IMR-90 (cell line): ENCODE data around the gene SLC9A9. TPM values are rescaled to one million over a fixed set of nuclear protein-coding genes. Genes with fewer than 3 reads are reported as not detected.

Experiments
- ATAC-seq: fragments of 200-7000 bp; cut with Tn5 transposase; 2 replicates; pipeline ENCODE4 v1.9.1; 2020; ENCODE audit warnings: low read depth, mild to moderate bottlenecking, moderate library complexity
- BruUV-seq: library from RNA; stranded (reverse); fragments of 400-500 nt; replicated peaks from 2 replicates; lab custom pipeline; 2021; lab: Mats Ljungman, UMichigan
- CTCF ChIA-PET: fragments of 300-600 bp; formaldehyde crosslinking; extraction: SDS; loops from one replicate; lab custom pipeline; 2021; ENCODE audit warnings: antibody characterized with exemption; lab: Yijun Ruan, JAX
- POLR2A ChIA-PET: fragments of 300-600 bp; sonication (Branson Sonifier 250); formaldehyde crosslinking; loops from one replicate; lab custom pipeline; 2022; ENCODE audit warnings: antibody characterized with exemption; ENCODE audit not compliant: unreplicated experiment; lab: Charles Lee
- DNase-seq: peaks from one replicate; pipeline ENCODE4 v3.0.0; 2013
- H2AFZ ChIP-seq: replicated peaks from 2 replicates; pipeline ENCODE3; 2013; ENCODE audit warnings: low read length, mild to moderate bottlenecking; ENCODE audit not compliant: poor library complexity
- H2AK5ac ChIP-seq: 2 replicates; pipeline ENCODE4 v1.6.1; 2013; ENCODE audit warnings: low read depth, low read length, inconsistent platforms
- H2AK9ac ChIP-seq: replicated peaks from 2 replicates; pipeline ENCODE3; 2013; ENCODE audit warnings: mild to moderate bottlenecking, low read depth, low read length, moderate library complexity; ENCODE audit not compliant: poor library complexity
- H2BK120ac ChIP-seq: 2 replicates; pipeline ENCODE4 v1.6.1; 2013; ENCODE audit warnings: low read depth, low read length, inconsistent platforms
- H2BK15ac ChIP-seq: 3 replicates; pipeline ENCODE4 v1.6.1; 2013; ENCODE audit warnings: low read depth, low read length, inconsistent platforms
- H2BK20ac ChIP-seq: 2 replicates; pipeline ENCODE4 v1.6.1; 2013; ENCODE audit warnings: low read depth, mild to moderate bottlenecking, inconsistent platforms, low read length, moderate library complexity
- H2BK5ac ChIP-seq: 2 replicates; pipeline ENCODE4 v1.6.1; 2013; ENCODE audit warnings: mild to moderate bottlenecking, low read depth, low read length, inconsistent platforms; ENCODE audit not compliant: poor library complexity, severe bottlenecking
- H3K14ac ChIP-seq: replicated peaks from 2 replicates; pipeline ENCODE4 v1.6.1; 2013; ENCODE audit warnings: low read depth, low read length, inconsistent platforms
- H3K18ac ChIP-seq: 2 replicates; pipeline ENCODE4 v1.6.1; 2013; ENCODE audit warnings: low read depth, low read length, control low read depth
- H3K23ac ChIP-seq: 2 replicates; pipeline ENCODE4 v1.6.1; 2013; ENCODE audit warnings: low read depth, low read length, inconsistent platforms
- H3K27ac ChIP-seq: 2 replicates; pipeline ENCODE4 v1.5.1; 2013; ENCODE audit warnings: mild to moderate bottlenecking, control low read depth, low read length; ENCODE audit not compliant: insufficient read depth
- H3K27me3 ChIP-seq: 2 replicates; pipeline ENCODE4 v1.6.1; 2013; ENCODE audit warnings: low read length; ENCODE audit not compliant: control insufficient read depth, insufficient read depth
- H3K36me3 ChIP-seq: 2 replicates; pipeline ENCODE4 v1.6.1; 2013; ENCODE audit warnings: low read length, mixed read lengths; ENCODE audit not compliant: control insufficient read depth, insufficient read depth
- H3K4ac ChIP-seq: 2 replicates; pipeline ENCODE4 v1.6.1; 2013; ENCODE audit warnings: low read depth, low read length, inconsistent platforms
- H3K4me1 ChIP-seq: 2 replicates; pipeline ENCODE4 v1.6.1; 2013; ENCODE audit warnings: low read length, mixed read lengths; ENCODE audit not compliant: control insufficient read depth, insufficient read depth
- H3K4me2 ChIP-seq: 2 replicates; pipeline ENCODE4 v1.6.1; 2013; ENCODE audit warnings: low read depth, mild to moderate bottlenecking, control low read depth, low read length, moderate library complexity
- H3K4me3 ChIP-seq: 2 replicates; pipeline ENCODE4 v1.5.1; 2013; ENCODE audit warnings: low read depth, mild to moderate bottlenecking, control low read depth, low read length, moderate library complexity; ENCODE audit not compliant: insufficient read depth
- H3K56ac ChIP-seq: 2 replicates; pipeline ENCODE4 v1.6.1; 2013; ENCODE audit warnings: low read length, inconsistent platforms; ENCODE audit not compliant: insufficient read depth; ENCODE audit errors: extremely low read depth
- H3K79me1 ChIP-seq, 2 experiments: 2 replicates each; pipeline ENCODE4 v1.6.1; 2013; ENCODE audit warnings: low read length in 2 of 2, inconsistent platforms in 1 of 2, low read depth in 1 of 2
- H3K9ac ChIP-seq: 2 replicates; pipeline ENCODE4 v1.6.1; 2013; ENCODE audit warnings: low read depth, low read length, control low read depth
- H3K9me1 ChIP-seq: 2 replicates; pipeline ENCODE4 v1.6.1; 2013; ENCODE audit warnings: low read length, inconsistent platforms; ENCODE audit not compliant: insufficient read depth
- H3K9me3 ChIP-seq: 2 replicates; pipeline ENCODE4 v1.6.1; 2013; ENCODE audit warnings: low read length; ENCODE audit not compliant: control insufficient read depth, insufficient read depth
- H4K20me1 ChIP-seq: 2 replicates; pipeline ENCODE4 v1.6.1; 2013; ENCODE audit warnings: low read length, inconsistent platforms; ENCODE audit not compliant: insufficient read depth
- H4K5ac ChIP-seq: 2 replicates; pipeline ENCODE4 v1.6.1; 2013; ENCODE audit warnings: mild to moderate bottlenecking, low read depth, low read length, control low read depth
- H4K8ac ChIP-seq, 2 experiments: 2 replicates each; pipeline ENCODE4 v1.6.1; 2013; ENCODE audit warnings: low read depth in 2 of 2, low read length in 2 of 2, control low read depth in 1 of 2, inconsistent platforms in 1 of 2
- H4K91ac ChIP-seq: 2 replicates; pipeline ENCODE4 v1.6.1; 2013; ENCODE audit warnings: low read depth, low read length, inconsistent platforms; ENCODE audit not compliant: insufficient read depth
- BHLHE40 ChIP-seq: fragments of 150-350 bp; IDR thresholded peaks from 2 replicates; pipeline ENCODE4 v1.6.1; 2016; ENCODE audit warnings: mild to moderate bottlenecking, low read depth, low read length
- CEBPB ChIP-seq: IDR thresholded peaks from 2 replicates; pipeline ENCODE4 v1.6.1; 2012; ENCODE audit warnings: low read depth, low read length, improper control_type of control experiment
- CHD1 ChIP-seq: IDR thresholded peaks from 2 replicates; pipeline ENCODE4 v1.6.1; 2012; ENCODE audit warnings: low read depth, low read length, improper control_type of control experiment
- CTCF ChIP-seq: conservative IDR thresholded peaks from 2 replicates; pipeline ENCODE4 v1.5.1; 2012; ENCODE audit warnings: mild to moderate bottlenecking, low read depth, low read length, improper control_type of control experiment
- ELK1 ChIP-seq: fragments of 150-350 bp; IDR thresholded peaks from 2 replicates; pipeline ENCODE4 v1.6.1; 2016; ENCODE audit warnings: low read depth, mild to moderate bottlenecking, low read length, moderate library complexity, borderline replicate concordance
- FOS ChIP-seq: fragments of 150-350 bp; IDR thresholded peaks from 2 replicates; pipeline ENCODE4 v1.6.1; 2016; ENCODE audit warnings: low read depth, low read length
- MAFK ChIP-seq: IDR thresholded peaks from 2 replicates; pipeline ENCODE4 v1.6.1; 2012; ENCODE audit warnings: low read depth, low read length, improper control_type of control experiment
- MXI1 ChIP-seq: IDR thresholded peaks from 2 replicates; pipeline ENCODE4 v1.6.1; 2012; ENCODE audit warnings: low read depth, mild to moderate bottlenecking, low read length, moderate library complexity, borderline replicate concordance
- NFE2L2 ChIP-seq: fragments of 150-350 bp; IDR thresholded peaks from 2 replicates; pipeline ENCODE4 v1.6.1; 2016; ENCODE audit warnings: low read depth, mild to moderate bottlenecking, low read length
- POLR2A ChIP-seq: IDR thresholded peaks from 2 replicates; pipeline ENCODE4 v1.6.1; 2012; ENCODE audit warnings: mild to moderate bottlenecking, low read depth, low read length
- RAD21 ChIP-seq: IDR thresholded peaks from 2 replicates; pipeline ENCODE4 v1.6.1; 2012; ENCODE audit warnings: low read length, improper control_type of control experiment
- RCOR1 ChIP-seq: IDR thresholded peaks from 2 replicates; pipeline ENCODE4 v1.6.1; 2012; ENCODE audit warnings: mild to moderate bottlenecking, low read length, improper control_type of control experiment; ENCODE audit not compliant: insufficient replicate concordance
- RFX5 ChIP-seq: IDR thresholded peaks from 2 replicates; pipeline ENCODE4 v1.8.0; 2012; ENCODE audit warnings: low read depth, mild to moderate bottlenecking, low read length, moderate library complexity
- SMC3 ChIP-seq: fragments of 150-350 bp; IDR thresholded peaks from 2 replicates; pipeline ENCODE4 v1.6.1; 2016; ENCODE audit warnings: low read depth, mild to moderate bottlenecking, antibody characterized with exemption, low read length, moderate library complexity
- USF2 ChIP-seq: fragments of 150-350 bp; IDR thresholded peaks from 2 replicates; pipeline ENCODE4 v1.6.1; 2017; ENCODE audit warnings: mild to moderate bottlenecking, antibody characterized with exemption, low read length, low read depth
- WGBS, 2 experiments: methylation state at CpG; one replicate each; pipeline versions ENCODE4 v1.1.5 to v1.1.7; 2013; ENCODE audit warnings: missing lambda C conversion rate in 2 of 2; ENCODE audit not compliant: insufficient read length in 1 of 2; ENCODE audit errors: extremely low coverage in 2 of 2; 5-methylcytosine and 5-hydroxymethylcytosine counted together
- dilution Hi-C: fragments of 300-500 bp; cut with HindIII; formaldehyde crosslinking; loops from one replicate; pipeline ENCODE4 v1.14.3; 2018; ENCODE audit warnings: low sequenced_read_pairs; ENCODE audit not compliant: unreplicated experiment
- in situ Hi-C: fragments of 300-500 bp; cut with MboI; formaldehyde crosslinking; loops from 3 replicates; pipeline ENCODE4 v1.14.3; 2019; ENCODE audit warnings: low sequenced_read_pairs, inconsistent platforms, mixed read lengths
- intact Hi-C: fragments of 100-400 bp; cut with micrococcal nuclease; formaldehyde crosslinking; loops from 2 replicates; pipeline ENCODE4 v1.10.0; 2022
- polyA plus RNA-seq, 3 experiments: library from polyadenylated mRNA; depleted of rRNA; stranded (reverse); fragments of >200 nt; gene quantifications; 2 replicates each; pipeline ENCODE4 v1.2.3, GENCODE V29; 2012; ENCODE audit warnings: low replicate concordance in 1 of 3
- total RNA-seq: library from RNA; depleted of rRNA; stranded (reverse); fragments of >200 nt; gene quantifications from 2 replicates; pipeline ENCODE4 v1.2.3, GENCODE V29; 2012

The SLC9A9 gene
- total and polyA plus RNA-seq, 2 of the 4 experiments (the other 2 are of a cell fraction) = 1.4 to 2.3 TPM

DNA sequence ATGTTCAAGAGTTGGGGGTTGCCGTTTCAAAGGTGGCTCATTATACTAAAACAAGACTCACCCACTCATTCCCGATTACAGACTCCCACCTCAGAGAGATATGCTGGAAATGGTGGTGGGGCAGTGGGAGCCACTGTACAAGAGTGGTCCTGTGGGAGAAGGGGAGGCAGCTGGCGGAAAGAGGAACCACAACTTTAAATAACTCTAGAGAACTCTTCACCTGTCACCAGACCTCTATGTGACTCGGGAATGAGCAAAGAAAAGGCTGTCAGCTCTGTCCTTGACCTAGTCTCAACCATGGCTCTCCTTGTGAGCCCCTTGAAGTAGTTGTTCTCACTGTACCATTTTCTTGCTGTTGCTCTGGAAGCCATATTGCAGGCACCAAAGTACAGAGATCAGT is 434.9 kb downstream of the SLC9A9 start:
- Histone ChIP-seq H3K27me3 (no peaks in the 10 kb centered on the region; the same call in 1 of the 2 replicates), H3K14ac (no peak overlapping the region), H2BK120ac (no peak overlapping the region), H2AK9ac (no peak overlapping the region), H3K56ac (no peak overlapping the region), H4K91ac (no peak overlapping the region), H3K36me3 (no peaks in the 10 kb centered on the region), H3K4me1 (no peaks in the 10 kb centered on the region), H2BK20ac (no peak overlapping the region), H3K9me1 (no peaks in the 10 kb centered on the region), H3K23ac (no peak overlapping the region), H2AK5ac (no peak overlapping the region), H4K8ac (no peak overlapping the region), H3K4me2 (no peak overlapping the region), H2AFZ (no peak overlapping the region), H4K20me1 (no peaks in the 10 kb centered on the region), H3K27ac (no peak overlapping the region), H3K4me3 (no peak overlapping the region), H2BK15ac (no peak overlapping the region), H3K79me1 (no peaks in the 10 kb centered on the region), H2BK5ac (no peak overlapping the region), H3K18ac (no peak overlapping the region), H3K9me3 (no peaks in the 10 kb centered on the region), H3K4ac (no peak overlapping the region), H4K5ac (no peak overlapping the region), H3K9ac (no peak overlapping the region)
- WGBS, 2 experiments = no CpG with 5 or more reads among the region's 4 CpGs
- in situ Hi-C loops (no loop called here), intact Hi-C loops (no loop called here), dilution Hi-C loops (no loop called here)
- DNase-seq = no peak
- ATAC-seq = no peak
- TF ChIP-seq RCOR1 = no peak
- no peak for TF ChIP-seq CTCF
- no peak for TF ChIP-seq SMC3
- TF ChIP-seq POLR2A = no peak
- TF ChIP-seq RAD21 = no peak
- no peak for TF ChIP-seq NFE2L2
- TF ChIP-seq RFX5 = no peak
- no peak for TF ChIP-seq ELK1
- no peak for TF ChIP-seq CHD1
- no peak for TF ChIP-seq FOS
- no peak for TF ChIP-seq USF2
- no peak for TF ChIP-seq MAFK
- TF ChIP-seq MXI1 = no peak
- no peak for TF ChIP-seq CEBPB
- no peak for TF ChIP-seq BHLHE40
- no TSS peak for BruUV-seq
- ChIA-PET CTCF (no interaction called here), POLR2A (no interaction called here)
